ENCODE data around the gene ABCB6. TPM values are rescaled to one million over a fixed set of nuclear protein-coding genes. Genes with fewer than 3 reads are reported as not detected.
A peak's percentile ranks its signal among the peaks of the same experiment; 100 is the strongest.

The ABCB6 gene
- total RNA-seq, 2 donors from 2014 or later: 9.3 to 12.1 TPM

- Histone ChIP-seq H3K36me3 (peaks cover 5% of the 10 kb centered on the region), H3K27ac (peak overlapping the region; percentile 74 to 89), H3K4me3 (peak overlapping the region; percentile 62 to 68), H3K27me3 (no peaks in the 10 kb centered on the region), H3K4me1 (peaks cover 0 to 37% of the 10 kb centered on the region in 2 donors), H3K9me3 (no peaks in the 10 kb centered on the region)
- TF ChIP-seq CTCF (IDR thresholded peaks at IDR 0.05): no peak
- peak; percentile 64 for DNase-seq (ENCODE audit: low spot score)
These were observed 35.9 kb upstream of the ABCB6 start for GRCh38 chr2:219254590-219255201.

- H3K27ac ChIP-seq: peak within 1 kb of the TSS; percentile 74 to 89
- no peaks in the 10 kb centered on the region for H3K9me3 ChIP-seq
- TF ChIP-seq CTCF (IDR thresholded peaks at IDR 0.05): peak in 1 of 2 donors; percentile 32
- H3K27me3 ChIP-seq: no peaks in the 10 kb centered on the region
- DNase-seq (ENCODE audit: low spot score): peak; percentile 88
- H3K36me3 ChIP-seq: peaks cover 5% of the 10 kb centered on the region
- H3K4me1 ChIP-seq: peaks cover 0 to 44% of the 10 kb centered on the region in 2 donors
- peak within 1 kb of the TSS; percentile 62 to 68 for H3K4me3 ChIP-seq
These were observed 35.2 kb upstream of the ABCB6 start, which contains the start of gene TUBA4A for GRCh38 chr2:219253753-219254589. TSS of gene TUBA4A (minus strand) at chr2:219253918. CDS start at chr2:219253858, 60 bp downstream.

GRCh38 chr2:219252900-219253752 is 34.4 kb upstream of the ABCB6 start, which contains the start of gene TUBA4B:
TSS of gene TUBA4B (plus strand) at chr2:219253243. CDS start at chr2:219253408, 165 bp downstream.
- H3K27ac ChIP-seq: peak within 1 kb of the TSS; percentile 74 to 89
- peak within 1 kb of the TSS; percentile 62 to 68 for H3K4me3 ChIP-seq
- H3K27me3 ChIP-seq: no peaks in the 10 kb centered on the region
- peaks cover 0 to 46% of the 10 kb centered on the region in 2 donors for H3K4me1 ChIP-seq
- no peak for TF ChIP-seq CTCF (IDR thresholded peaks at IDR 0.05)
- H3K9me3 ChIP-seq: no peaks in the 10 kb centered on the region
- no peak for DNase-seq (ENCODE audit: low spot score)
- H3K36me3 ChIP-seq: peaks cover 10% of the 10 kb centered on the region

GRCh38 chr2:219252570-219252899 is 33.8 kb upstream of the ABCB6 start:
- H3K27me3 ChIP-seq: no peaks in the 10 kb centered on the region
- no peak for TF ChIP-seq CTCF (IDR thresholded peaks at IDR 0.05)
- DNase-seq (ENCODE audit: low spot score): no peak
- H3K4me3 ChIP-seq: peak overlapping the region; percentile 62 to 68
- H3K9me3 ChIP-seq: no peaks in the 10 kb centered on the region
- H3K36me3 ChIP-seq: peaks cover 12% of the 10 kb centered on the region
- H3K27ac ChIP-seq: peak overlapping the region; percentile 74 to 89
- peaks cover 0 to 46% of the 10 kb centered on the region in 2 donors for H3K4me1 ChIP-seq

GRCh38 chr2:219252084-219252483 is 33.3 kb upstream of the ABCB6 start:
- Histone ChIP-seq H3K9me3 (no peaks in the 10 kb centered on the region), H3K36me3 (peaks cover 17% of the 10 kb centered on the region), H3K4me1 (peaks cover 0 to 46% of the 10 kb centered on the region in 2 donors), H3K27me3 (no peaks in the 10 kb centered on the region), H3K4me3 (peak overlapping the region; percentile 62 to 68), H3K27ac (peak overlapping the region; percentile 74 to 89)
- no peak for TF ChIP-seq CTCF (IDR thresholded peaks at IDR 0.05)
- no peak for DNase-seq (ENCODE audit: low spot score)
